Gastroesophageal sphincter (tissue), 3 donors: ENCODE data around the gene ELF1.

ENCODE experiments used
- CTCF ChIP-seq, 4 experiments: fragments of 200-600 bp in 2 of 4; fragments of 450-650 bp in 2 of 4; sonication (generic) in 1 of 4; IDR thresholded peaks; one replicate each; pipeline ENCODE4 v1.5.1; 2017 to 2019; ENCODE audit warnings: antibody characterized with exemption in 4 of 4, mild to moderate bottlenecking in 2 of 4, moderate library complexity in 2 of 4
- EP300 ChIP-seq: sonication (generic); formaldehyde crosslinking; IDR thresholded peaks from one replicate; pipeline ENCODE4 v1.6.1; 2017; ENCODE audit warnings: antibody characterized with exemption, mild to moderate bottlenecking
- POLR2AphosphoS5 ChIP-seq: sonication (generic); formaldehyde crosslinking; IDR thresholded peaks from one replicate; pipeline ENCODE4 v1.6.1; 2017; ENCODE audit warnings: antibody characterized with exemption

DNA sequence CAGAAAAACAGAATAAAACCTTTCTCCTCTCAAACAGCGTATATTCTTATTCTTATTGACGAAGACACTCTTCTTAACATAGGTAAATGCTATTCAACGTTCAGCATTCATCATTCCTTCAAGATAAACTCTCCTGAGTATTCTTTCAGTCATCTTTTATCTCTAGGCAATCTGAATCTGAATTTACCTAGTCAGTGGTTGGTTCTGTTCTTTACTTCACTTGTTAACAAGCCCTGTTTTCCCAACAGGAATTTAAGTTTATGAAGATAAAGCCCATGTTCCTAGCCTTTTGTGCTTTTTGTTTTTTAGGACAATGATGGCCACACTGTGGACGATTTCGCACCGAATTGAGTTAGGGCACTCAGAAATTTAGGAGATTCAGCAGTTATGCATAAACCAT, 3.2 kb downstream of the ELF1 start:
- TF ChIP-seq CTCF (IDR thresholded peaks at IDR 0.05) (no peak), POLR2AphosphoS5 (no peak), EP300 (no peak)
